ENCODE data around the gene HES4. TPM values are rescaled to one million over a fixed set of nuclear protein-coding genes. Genes with fewer than 3 reads are reported as not detected.
A peak's percentile ranks its signal among the peaks of the same experiment; 100 is the strongest.

HES4 gene
- total RNA-seq, 1 experiment from 2014 or later: 18.5 TPM

DNA sequence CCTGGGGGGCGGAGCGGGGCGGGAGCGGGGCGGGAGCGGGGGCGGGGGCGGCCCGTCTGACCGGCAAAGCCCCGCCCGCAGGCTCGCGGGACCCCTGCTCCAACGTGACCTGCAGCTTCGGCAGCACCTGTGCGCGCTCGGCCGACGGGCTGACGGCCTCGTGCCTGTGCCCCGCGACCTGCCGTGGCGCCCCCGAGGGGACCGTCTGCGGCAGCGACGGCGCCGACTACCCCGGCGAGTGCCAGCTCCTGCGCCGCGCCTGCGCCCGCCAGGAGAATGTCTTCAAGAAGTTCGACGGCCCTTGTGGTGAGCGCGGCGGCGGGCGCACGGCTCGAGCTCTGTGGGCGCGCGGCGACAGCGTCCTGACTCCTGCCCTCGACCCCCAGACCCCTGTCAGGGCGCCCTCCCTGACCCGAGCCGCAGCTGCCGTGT lies 41.2 kb upstream of the HES4 start:
- ChIA-PET POLR2A (ENCODE audit: low non-redundant PET) (no interaction called here), CTCF (no interaction called here)
- TF ChIP-seq, protein P1, sequence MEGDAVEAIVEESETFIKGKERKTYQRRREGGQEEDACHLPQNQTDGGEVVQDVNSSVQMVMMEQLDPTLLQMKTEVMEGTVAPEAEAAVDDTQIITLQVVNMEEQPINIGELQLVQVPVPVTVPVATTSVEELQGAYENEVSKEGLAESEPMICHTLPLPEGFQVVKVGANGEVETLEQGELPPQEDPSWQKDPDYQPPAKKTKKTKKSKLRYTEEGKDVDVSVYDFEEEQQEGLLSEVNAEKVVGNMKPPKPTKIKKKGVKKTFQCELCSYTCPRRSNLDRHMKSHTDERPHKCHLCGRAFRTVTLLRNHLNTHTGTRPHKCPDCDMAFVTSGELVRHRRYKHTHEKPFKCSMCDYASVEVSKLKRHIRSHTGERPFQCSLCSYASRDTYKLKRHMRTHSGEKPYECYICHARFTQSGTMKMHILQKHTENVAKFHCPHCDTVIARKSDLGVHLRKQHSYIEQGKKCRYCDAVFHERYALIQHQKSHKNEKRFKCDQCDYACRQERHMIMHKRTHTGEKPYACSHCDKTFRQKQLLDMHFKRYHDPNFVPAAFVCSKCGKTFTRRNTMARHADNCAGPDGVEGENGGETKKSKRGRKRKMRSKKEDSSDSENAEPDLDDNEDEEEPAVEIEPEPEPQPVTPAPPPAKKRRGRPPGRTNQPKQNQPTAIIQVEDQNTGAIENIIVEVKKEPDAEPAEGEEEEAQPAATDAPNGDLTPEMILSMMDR (conservative IDR thresholded peaks at IDR 0.05; ENCODE audit: low read depth, low read length): no peak
- no peak for TF ChIP-seq EZH2 (IDR thresholded peaks at IDR 0.05; ENCODE audit: borderline replicate concordance, low read depth, low read length, poor library complexity, severe bottlenecking)
- DNase-seq (ENCODE audit: low spot score): no peak
- Histone ChIP-seq H3K9me3 (ENCODE audit: low read depth, low read length, poor library complexity, severe bottlenecking) (no peaks in the 10 kb centered on the region), H3K27ac (ENCODE audit: low read depth, low read length, poor library complexity, severe bottlenecking) (no peak overlapping the region), H3K36me3 (ENCODE audit: insufficient read depth, low read length, poor library complexity, severe bottlenecking) (peaks cover 9% of the 10 kb centered on the region), H3K27me3 (replicated peaks; ENCODE audit: insufficient read depth, low read depth, low read length, poor library complexity) (no peaks in the 10 kb centered on the region), H3K4me1 (ENCODE audit: insufficient read depth, low read length, poor library complexity, severe bottlenecking) (peaks cover 17% of the 10 kb centered on the region), H3K4me3 (ENCODE audit: low read depth, low read length, poor library complexity, severe bottlenecking) (no peak overlapping the region)
- BruUV-seq (replicated peaks): no TSS peak
- intact Hi-C loops (cut with micrococcal nuclease; ENCODE audit: unreplicated experiment): no loop called here

DNA sequence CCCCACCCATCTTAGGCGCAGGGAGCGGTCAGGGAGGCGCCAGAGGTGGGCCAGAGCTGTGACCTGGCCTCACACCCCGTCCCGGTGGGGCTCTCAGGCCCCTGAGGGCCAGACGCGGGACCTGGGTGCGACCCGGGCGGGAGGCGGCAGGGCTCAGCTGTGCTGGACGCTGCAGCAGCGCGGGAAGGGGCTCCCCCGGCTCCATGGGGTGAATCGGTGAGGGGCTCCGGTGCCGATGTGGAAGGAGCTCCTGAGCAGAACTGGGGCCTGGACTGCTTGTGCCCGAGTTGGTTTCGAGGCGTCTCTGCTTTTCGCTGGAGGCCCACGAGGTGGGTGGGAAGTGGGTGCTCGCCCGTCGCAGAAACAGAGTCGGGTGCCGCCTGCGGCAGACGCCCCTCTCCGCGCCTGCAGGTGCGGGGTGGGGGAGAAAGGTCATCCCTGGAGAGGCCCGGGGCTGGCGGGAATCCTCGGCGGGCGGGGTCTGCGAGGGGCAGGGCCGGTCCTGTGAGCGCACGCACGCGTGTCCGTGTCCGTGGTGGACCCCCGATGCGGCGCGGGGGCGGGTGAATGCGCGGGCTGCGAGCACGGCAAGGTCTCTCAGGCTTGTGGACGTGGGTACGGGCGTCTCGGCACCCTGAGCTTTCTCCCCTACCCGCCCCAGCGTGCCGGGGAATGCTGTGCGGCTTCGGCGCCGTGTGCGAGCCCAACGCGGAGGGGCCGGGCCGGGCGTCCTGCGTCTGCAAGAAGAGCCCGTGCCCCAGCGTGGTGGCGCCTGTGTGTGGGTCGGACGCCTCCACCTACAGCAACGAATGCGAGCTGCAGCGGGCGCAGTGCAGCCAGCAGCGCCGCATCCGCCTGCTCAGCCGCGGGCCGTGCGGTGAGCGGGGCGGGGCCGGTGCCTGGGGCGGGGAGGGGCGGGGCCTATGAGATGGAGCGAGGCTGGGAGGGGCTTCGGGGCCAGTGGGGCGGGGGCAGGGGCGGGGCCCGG lies 40.4 kb upstream of the HES4 start:
- H3K36me3 ChIP-seq (ENCODE audit: insufficient read depth, low read length, poor library complexity, severe bottlenecking): peaks cover 9% of the 10 kb centered on the region
- H3K27me3 ChIP-seq (replicated peaks; ENCODE audit: insufficient read depth, low read depth, low read length, poor library complexity): no peaks in the 10 kb centered on the region
- ChIA-PET CTCF (no interaction called here), POLR2A (ENCODE audit: low non-redundant PET) (no interaction called here)
- peak overlapping the region; percentile 30 for H3K27ac ChIP-seq (ENCODE audit: low read depth, low read length, poor library complexity, severe bottlenecking)
- DNase-seq (ENCODE audit: low spot score): peak; percentile 94
- BruUV-seq (replicated peaks): no TSS peak
- intact Hi-C loops (cut with micrococcal nuclease; ENCODE audit: unreplicated experiment): no loop called here
- peaks cover 17% of the 10 kb centered on the region for H3K4me1 ChIP-seq (ENCODE audit: insufficient read depth, low read length, poor library complexity, severe bottlenecking)
- TF ChIP-seq EZH2 (IDR thresholded peaks at IDR 0.05; ENCODE audit: borderline replicate concordance, low read depth, low read length, poor library complexity, severe bottlenecking): no peak
- TF ChIP-seq, protein P1 (conservative IDR thresholded peaks at IDR 0.05; ENCODE audit: low read depth, low read length): peak; percentile 21; the same call in 1 of the 2 replicates
- peak overlapping the region; percentile 40 for H3K4me3 ChIP-seq (ENCODE audit: low read depth, low read length, poor library complexity, severe bottlenecking)
- H3K9me3 ChIP-seq (ENCODE audit: low read depth, low read length, poor library complexity, severe bottlenecking): no peaks in the 10 kb centered on the region

DNA sequence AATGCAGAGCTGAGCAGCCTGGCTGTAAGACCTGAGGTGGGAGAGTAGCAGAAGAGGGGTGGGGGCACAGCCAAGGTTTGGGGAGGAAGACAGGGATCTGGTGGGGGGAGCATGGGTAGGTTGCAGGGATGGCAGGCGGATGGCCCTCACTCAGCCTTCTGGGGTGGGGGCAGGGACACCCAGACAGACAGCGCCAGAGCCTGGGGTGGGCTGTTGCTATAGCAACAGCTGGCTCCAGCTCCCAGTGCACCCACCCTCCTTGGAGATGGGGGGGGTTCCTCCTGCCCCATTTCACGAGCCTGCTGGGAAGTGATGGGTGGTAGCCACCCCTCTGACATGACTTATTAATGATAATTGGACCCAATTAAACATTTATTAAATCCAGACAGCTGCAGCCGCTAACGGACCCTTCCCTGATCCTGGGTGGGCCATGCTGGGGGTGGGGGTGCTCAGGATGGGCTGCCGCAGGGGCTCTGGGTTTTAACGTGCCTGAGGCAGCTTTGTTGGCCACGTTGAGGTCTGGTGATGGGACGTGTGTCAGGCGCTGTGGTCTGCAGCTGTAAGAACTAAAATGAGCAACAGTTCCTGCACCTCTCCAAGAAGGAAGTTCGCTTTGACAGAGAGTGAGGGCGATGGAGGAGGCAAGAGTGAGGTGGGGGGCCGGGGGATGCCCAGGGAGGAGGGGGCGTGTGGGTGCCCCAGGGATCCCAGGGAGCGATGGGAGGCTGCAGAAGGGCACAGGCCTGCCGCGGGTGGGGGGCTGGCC lies 39.4 kb upstream of the HES4 start:
- CTCF ChIA-PET: no interaction called here
- Histone ChIP-seq H3K27ac (ENCODE audit: low read depth, low read length, poor library complexity, severe bottlenecking) (no peak overlapping the region), H3K36me3 (ENCODE audit: insufficient read depth, low read length, poor library complexity, severe bottlenecking) (peaks cover 7% of the 10 kb centered on the region), H3K4me1 (ENCODE audit: insufficient read depth, low read length, poor library complexity, severe bottlenecking) (peaks cover 17% of the 10 kb centered on the region), H3K4me3 (ENCODE audit: low read depth, low read length, poor library complexity, severe bottlenecking) (no peak overlapping the region), H3K9me3 (ENCODE audit: low read depth, low read length, poor library complexity, severe bottlenecking) (no peaks in the 10 kb centered on the region), H3K27me3 (replicated peaks; ENCODE audit: insufficient read depth, low read depth, low read length, poor library complexity) (no peaks in the 10 kb centered on the region)
- intact Hi-C loops (cut with micrococcal nuclease; ENCODE audit: unreplicated experiment): loop anchor here (10.0 kb wide), 1 partner anchor 75 kb away; the partner anchor contains the start of gene C1orf159
- DNase-seq (ENCODE audit: low spot score): no peak
- POLR2A ChIA-PET (ENCODE audit: low non-redundant PET): no interaction called here
- no peak for TF ChIP-seq EZH2 (IDR thresholded peaks at IDR 0.05; ENCODE audit: borderline replicate concordance, low read depth, low read length, poor library complexity, severe bottlenecking)
- BruUV-seq (replicated peaks): no TSS peak

Measured in A673 (cell line).